Measurements from ENCODE around the gene GRID2.

GRID2 gene

DNA sequence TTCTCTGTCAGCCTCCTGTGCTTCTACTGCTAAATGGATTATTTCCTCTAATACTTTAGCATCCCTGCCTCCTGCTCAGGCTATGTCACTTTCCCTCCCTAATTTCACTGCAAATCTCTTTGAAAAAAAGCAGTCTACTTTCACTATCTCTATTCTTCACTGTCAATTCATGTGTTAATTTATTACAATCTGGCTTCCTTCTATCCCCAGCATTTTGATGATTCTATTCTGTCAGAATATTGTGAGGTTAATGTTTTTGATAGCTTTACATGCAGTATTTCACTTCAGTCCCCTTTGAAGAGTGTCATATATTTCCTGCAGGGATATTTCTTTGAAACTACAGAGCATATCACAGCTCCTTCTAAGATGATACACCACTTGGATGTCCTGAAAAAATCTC, 203.2 kb downstream of the GRID2 start:
- Histone ChIP-seq H3K4me3 (ENCODE audit: low read depth, low read length) (no peak overlapping the region), H3K27me3 (ENCODE audit: insufficient read depth, low read depth, severe bottlenecking) (no peaks in the 10 kb centered on the region), H3K36me3 (no peaks in the 10 kb centered on the region), H3K27ac (no peak overlapping the region), H3K9me3 (ENCODE audit: severe bottlenecking) (no peaks in the 10 kb centered on the region)
- TF ChIP-seq, protein P1, sequence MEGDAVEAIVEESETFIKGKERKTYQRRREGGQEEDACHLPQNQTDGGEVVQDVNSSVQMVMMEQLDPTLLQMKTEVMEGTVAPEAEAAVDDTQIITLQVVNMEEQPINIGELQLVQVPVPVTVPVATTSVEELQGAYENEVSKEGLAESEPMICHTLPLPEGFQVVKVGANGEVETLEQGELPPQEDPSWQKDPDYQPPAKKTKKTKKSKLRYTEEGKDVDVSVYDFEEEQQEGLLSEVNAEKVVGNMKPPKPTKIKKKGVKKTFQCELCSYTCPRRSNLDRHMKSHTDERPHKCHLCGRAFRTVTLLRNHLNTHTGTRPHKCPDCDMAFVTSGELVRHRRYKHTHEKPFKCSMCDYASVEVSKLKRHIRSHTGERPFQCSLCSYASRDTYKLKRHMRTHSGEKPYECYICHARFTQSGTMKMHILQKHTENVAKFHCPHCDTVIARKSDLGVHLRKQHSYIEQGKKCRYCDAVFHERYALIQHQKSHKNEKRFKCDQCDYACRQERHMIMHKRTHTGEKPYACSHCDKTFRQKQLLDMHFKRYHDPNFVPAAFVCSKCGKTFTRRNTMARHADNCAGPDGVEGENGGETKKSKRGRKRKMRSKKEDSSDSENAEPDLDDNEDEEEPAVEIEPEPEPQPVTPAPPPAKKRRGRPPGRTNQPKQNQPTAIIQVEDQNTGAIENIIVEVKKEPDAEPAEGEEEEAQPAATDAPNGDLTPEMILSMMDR (IDR thresholded peaks at IDR 0.05; ENCODE audit: low read depth, low read length) = no peak
- no peak for DNase-seq

DNA sequence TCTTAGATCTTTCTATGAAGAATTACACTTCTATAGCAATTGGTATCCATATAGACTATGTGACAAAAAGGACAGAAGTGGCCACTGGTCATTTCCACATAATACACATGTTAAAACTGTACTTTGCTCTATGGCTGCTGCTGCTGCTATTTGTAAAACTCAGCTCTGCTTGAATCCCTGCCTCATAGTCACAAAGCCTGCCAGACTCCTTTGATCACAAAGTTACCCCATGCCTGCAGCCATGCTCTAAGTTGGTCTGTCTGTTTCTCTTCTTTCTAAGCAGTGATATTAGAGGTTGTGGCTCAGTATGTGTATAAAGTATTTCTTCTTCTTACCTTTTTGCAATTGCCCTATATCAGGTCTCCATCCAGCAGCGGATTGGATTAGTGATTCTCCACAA, 210.9 kb downstream of the GRID2 start:
- no peak for DNase-seq
- Histone ChIP-seq H3K27me3 (ENCODE audit: insufficient read depth, low read depth, severe bottlenecking) (no peaks in the 10 kb centered on the region), H3K36me3 (no peaks in the 10 kb centered on the region), H3K9me3 (ENCODE audit: severe bottlenecking) (no peaks in the 10 kb centered on the region), H3K27ac (no peak overlapping the region), H3K4me3 (ENCODE audit: low read depth, low read length) (no peak overlapping the region)
- TF ChIP-seq, protein P1 (IDR thresholded peaks at IDR 0.05; ENCODE audit: low read depth, low read length) = no peak

DNA sequence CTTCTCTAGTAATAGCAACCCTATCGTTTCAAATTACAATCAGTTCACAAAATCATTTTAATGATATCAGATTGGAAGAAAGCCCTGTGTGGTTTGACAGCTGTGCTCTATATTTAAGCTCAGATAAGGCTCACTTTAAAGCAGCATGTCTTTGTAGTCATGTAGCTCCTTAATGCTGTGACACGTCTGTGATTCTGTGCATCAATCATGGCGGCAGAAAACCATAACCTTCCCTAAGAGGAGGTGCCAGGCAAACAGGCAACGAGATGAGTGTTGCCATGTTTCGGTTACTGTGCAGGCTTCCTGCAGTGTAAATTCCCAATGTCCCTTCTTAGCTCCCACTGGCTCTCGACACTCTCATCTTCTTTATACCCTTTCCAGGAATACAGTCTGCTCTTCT, 212.7 kb downstream of the GRID2 start:
- Histone ChIP-seq H3K27me3 (ENCODE audit: insufficient read depth, low read depth, severe bottlenecking) (no peaks in the 10 kb centered on the region), H3K9me3 (ENCODE audit: severe bottlenecking) (no peaks in the 10 kb centered on the region), H3K4me3 (ENCODE audit: low read depth, low read length) (no peak overlapping the region), H3K36me3 (no peaks in the 10 kb centered on the region), H3K27ac (no peak overlapping the region)
- TF ChIP-seq, protein P1 (IDR thresholded peaks at IDR 0.05; ENCODE audit: low read depth, low read length) = no peak
- no peak for DNase-seq

DNA sequence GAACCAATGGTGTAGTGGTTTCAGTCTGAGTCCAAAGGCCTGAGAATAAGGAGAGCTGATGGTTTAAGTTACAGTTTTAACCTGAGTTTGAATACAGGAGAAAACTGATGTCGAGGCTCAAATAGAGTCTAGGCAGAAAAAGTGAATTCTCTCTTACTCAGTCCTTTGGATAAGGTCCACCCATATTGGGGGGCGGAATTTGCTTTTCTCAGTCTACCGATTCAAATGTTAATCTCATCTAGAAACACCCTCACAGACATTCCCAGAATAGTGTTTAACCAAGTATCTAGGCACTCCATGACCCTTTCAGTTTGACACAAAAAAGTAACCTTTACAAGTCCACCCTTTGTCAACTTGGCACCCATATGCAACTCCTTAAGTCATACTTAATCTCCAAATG, 216.0 kb downstream of the GRID2 start:
- Histone ChIP-seq H3K9me3 (ENCODE audit: severe bottlenecking) (no peaks in the 10 kb centered on the region), H3K4me3 (ENCODE audit: low read depth, low read length) (no peak overlapping the region), H3K36me3 (no peaks in the 10 kb centered on the region), H3K27me3 (ENCODE audit: insufficient read depth, low read depth, severe bottlenecking) (no peaks in the 10 kb centered on the region), H3K27ac (no peak overlapping the region)
- TF ChIP-seq, protein P1 (IDR thresholded peaks at IDR 0.05; ENCODE audit: low read depth, low read length) = no peak
- DNase-seq = no peak

DNA sequence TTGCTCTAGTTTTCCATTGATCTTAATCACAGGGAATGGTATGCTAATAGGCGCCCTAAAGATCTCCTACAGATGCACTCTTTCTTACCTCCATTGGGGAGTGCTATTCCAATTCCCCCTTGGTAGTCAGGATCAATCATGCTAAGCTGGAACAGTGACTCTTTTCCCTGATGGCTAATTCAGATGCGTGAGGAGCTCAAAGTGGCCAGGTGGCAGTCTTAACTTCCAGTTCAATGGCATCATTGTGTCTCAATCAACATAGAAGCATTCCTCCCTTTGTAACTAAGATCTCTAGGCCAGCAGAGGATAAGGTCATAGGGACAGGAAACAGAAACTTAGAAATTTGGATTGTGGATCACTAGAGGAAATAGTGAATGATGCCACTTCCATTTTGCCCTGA, 216.8 kb downstream of the GRID2 start:
- no peaks in the 10 kb centered on the region for H3K9me3 ChIP-seq (ENCODE audit: severe bottlenecking)
- TF ChIP-seq, protein P1 (IDR thresholded peaks at IDR 0.05; ENCODE audit: low read depth, low read length) = no peak
- H3K4me3 ChIP-seq (ENCODE audit: low read depth, low read length) = no peak overlapping the region
- no peak overlapping the region for H3K27ac ChIP-seq
- H3K27me3 ChIP-seq (ENCODE audit: insufficient read depth, low read depth, severe bottlenecking) = no peaks in the 10 kb centered on the region
- no peaks in the 10 kb centered on the region for H3K36me3 ChIP-seq
- peak; percentile 19 for DNase-seq

DNA sequence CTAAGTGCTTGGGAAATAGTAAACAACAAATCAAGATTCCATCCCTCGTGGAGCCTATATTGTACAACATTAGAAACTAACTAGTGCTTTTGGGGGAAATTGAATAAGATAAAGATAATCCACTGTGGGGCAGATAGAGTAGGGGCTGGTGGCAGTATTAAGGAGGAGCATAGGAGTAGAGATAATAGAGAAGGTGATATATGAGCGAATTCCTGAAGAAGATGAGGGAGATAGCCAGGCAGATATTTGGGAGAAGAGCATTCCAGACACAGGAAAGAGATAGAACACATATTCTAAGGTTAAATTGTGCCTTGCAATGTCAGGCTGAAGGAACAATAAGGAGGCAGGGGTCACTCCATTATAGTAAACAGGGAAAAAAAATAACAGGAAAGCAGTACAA, 218.2 kb downstream of the GRID2 start:
- DNase-seq = no peak
- no peak overlapping the region for H3K27ac ChIP-seq
- TF ChIP-seq, protein P1 (IDR thresholded peaks at IDR 0.05; ENCODE audit: low read depth, low read length) = no peak
- no peaks in the 10 kb centered on the region for H3K36me3 ChIP-seq
- no peaks in the 10 kb centered on the region for H3K27me3 ChIP-seq (ENCODE audit: insufficient read depth, low read depth, severe bottlenecking)
- H3K9me3 ChIP-seq (ENCODE audit: severe bottlenecking) = no peaks in the 10 kb centered on the region
- H3K4me3 ChIP-seq (ENCODE audit: low read depth, low read length) = no peak overlapping the region

All from WERI-Rb-1 (cell line).